ENCODE data around the gene GPR61.

The GPR61 gene

GRCh38 chr1:109493227-109493626 lies 46.4 kb upstream of the GPR61 start:
- POLR2A ChIA-PET, result interaction anchor here (0.6 to 2.9 kb wide), 5 partner anchors 11 to 136 kb away, joined by 3 to 11 read pairs (median 3); no protein-coding TSS in a partner anchor
- Histone ChIP-seq H3K27ac (ENCODE audit: extremely low read depth, low read depth, low read length) (no peak overlapping the region), H3K36me3 (ENCODE audit: control insufficient read depth in 2 of 2, insufficient read depth in 1 of 2, low read length in 2 of 2) (peaks cover 0 to 70% of the 10 kb centered on the region in 2 experiments; a peak in 1 of 3 replicates), H3K9me3 (ENCODE audit: control insufficient read depth, insufficient read depth, low read depth, low read length) (no peaks in the 10 kb centered on the region), H3K4me3 (ENCODE audit: low read depth, low read length) (no peak overlapping the region), H3K4me1 (ENCODE audit: control insufficient read depth, insufficient read depth, low read length) (no peaks in the 10 kb centered on the region)
- CTCF ChIA-PET, result interaction anchor here (0.7 to 36.3 kb wide), 13 partner anchors 10 to 167 kb away, joined by 3 to 1152 read pairs (median 5); partner anchors contain the start of genes AMIGO1, ATXN7L2 and GPR61
- TF ChIP-seq ZNF335 (tag by site-specific recombination; conservative IDR thresholded peaks at IDR 0.05) (no peak), ZNF449 (tag by site-specific recombination; IDR thresholded peaks at IDR 0.05) (no peak), SP3 (tag by site-specific recombination; IDR thresholded peaks at IDR 0.05) (peak; percentile 30), ZNF830 (tag by site-specific recombination; IDR thresholded peaks at IDR 0.05; ENCODE audit: low read depth) (no peak), EGR2 (tag by site-specific recombination; IDR thresholded peaks at IDR 0.05; ENCODE audit: low read depth) (peak; percentile 65), ZNF324 (tag by site-specific recombination; IDR thresholded peaks at IDR 0.05) (no peak), ZFHX2 (tag by site-specific recombination; conservative IDR thresholded peaks at IDR 0.05) (peak; percentile 85), ZNF585B (tag by site-specific recombination; IDR thresholded peaks at IDR 0.05) (no peak), ZNF48 (tag by site-specific recombination; IDR thresholded peaks at IDR 0.05) (no peak), SP2 (tag by site-specific recombination; IDR thresholded peaks at IDR 0.05) (peak; percentile 48), ZNF146 (tag by site-specific recombination; IDR thresholded peaks at IDR 0.05) (no peak)
- TF ChIP-seq, protein P1, sequence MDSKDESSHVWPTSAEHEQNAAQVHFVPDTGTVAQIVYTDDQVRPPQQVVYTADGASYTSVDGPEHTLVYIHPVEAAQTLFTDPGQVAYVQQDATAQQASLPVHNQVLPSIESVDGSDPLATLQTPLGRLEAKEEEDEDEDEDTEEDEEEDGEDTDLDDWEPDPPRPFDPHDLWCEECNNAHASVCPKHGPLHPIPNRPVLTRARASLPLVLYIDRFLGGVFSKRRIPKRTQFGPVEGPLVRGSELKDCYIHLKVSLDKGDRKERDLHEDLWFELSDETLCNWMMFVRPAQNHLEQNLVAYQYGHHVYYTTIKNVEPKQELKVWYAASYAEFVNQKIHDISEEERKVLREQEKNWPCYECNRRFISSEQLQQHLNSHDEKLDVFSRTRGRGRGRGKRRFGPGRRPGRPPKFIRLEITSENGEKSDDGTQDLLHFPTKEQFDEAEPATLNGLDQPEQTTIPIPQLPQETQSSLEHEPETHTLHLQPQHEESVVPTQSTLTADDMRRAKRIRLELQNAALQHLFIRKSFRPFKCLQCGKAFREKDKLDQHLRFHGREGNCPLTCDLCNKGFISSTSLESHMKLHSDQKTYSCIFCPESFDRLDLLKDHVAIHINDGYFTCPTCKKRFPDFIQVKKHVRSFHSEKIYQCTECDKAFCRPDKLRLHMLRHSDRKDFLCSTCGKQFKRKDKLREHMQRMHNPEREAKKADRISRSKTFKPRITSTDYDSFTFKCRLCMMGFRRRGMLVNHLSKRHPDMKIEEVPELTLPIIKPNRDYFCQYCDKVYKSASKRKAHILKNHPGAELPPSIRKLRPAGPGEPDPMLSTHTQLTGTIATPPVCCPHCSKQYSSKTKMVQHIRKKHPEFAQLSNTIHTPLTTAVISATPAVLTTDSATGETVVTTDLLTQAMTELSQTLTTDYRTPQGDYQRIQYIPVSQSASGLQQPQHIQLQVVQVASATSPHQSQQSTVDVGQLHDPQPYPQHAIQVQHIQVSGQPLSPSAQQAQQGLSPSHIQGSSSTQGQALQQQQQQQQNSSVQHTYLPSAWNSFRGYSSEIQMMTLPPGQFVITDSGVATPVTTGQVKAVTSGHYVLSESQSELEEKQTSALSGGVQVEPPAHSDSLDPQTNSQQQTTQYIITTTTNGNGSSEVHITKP (tag by site-specific recombination; IDR thresholded peaks at IDR 0.05), result peak; percentile 67; the same call in 1 of the 2 replicates
- TF ChIP-seq, protein P2, sequence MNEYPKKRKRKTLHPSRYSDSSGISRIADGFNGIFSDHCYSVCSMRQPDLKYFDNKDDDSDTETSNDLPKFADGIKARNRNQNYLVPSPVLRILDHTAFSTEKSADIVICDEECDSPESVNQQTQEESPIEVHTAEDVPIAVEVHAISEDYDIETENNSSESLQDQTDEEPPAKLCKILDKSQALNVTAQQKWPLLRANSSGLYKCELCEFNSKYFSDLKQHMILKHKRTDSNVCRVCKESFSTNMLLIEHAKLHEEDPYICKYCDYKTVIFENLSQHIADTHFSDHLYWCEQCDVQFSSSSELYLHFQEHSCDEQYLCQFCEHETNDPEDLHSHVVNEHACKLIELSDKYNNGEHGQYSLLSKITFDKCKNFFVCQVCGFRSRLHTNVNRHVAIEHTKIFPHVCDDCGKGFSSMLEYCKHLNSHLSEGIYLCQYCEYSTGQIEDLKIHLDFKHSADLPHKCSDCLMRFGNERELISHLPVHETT (tag by site-specific recombination; IDR thresholded peaks at IDR 0.05), result no peak

- ChIA-PET CTCF (interaction anchor here (0.5 to 36.3 kb wide), 22 partner anchors 11 to 560 kb away, joined by 3 to 1152 read pairs (median 4); partner anchors contain the start of genes AMIGO1, ATXN7L2 and GPR61), POLR2A (interaction anchor here (0.6 to 2.9 kb wide), 6 partner anchors 12 to 135 kb away, joined by 3 to 11 read pairs (median 4); partner anchors contain the start of gene GNAI3)
- peaks cover 0 to 63% of the 10 kb centered on the region in 2 experiments; a peak in 1 of 3 replicates for H3K36me3 ChIP-seq (ENCODE audit: control insufficient read depth in 2 of 2, insufficient read depth in 1 of 2, low read length in 2 of 2)
- no peaks in the 10 kb centered on the region for H3K9me3 ChIP-seq (ENCODE audit: control insufficient read depth, insufficient read depth, low read depth, low read length)
- H3K4me3 ChIP-seq (ENCODE audit: low read depth, low read length), result peak within 1 kb of the TSS; percentile 95
- H3K4me1 ChIP-seq (ENCODE audit: control insufficient read depth, insufficient read depth, low read length), result no peaks in the 10 kb centered on the region
- peak within 1 kb of the TSS; percentile 6; the same call in 1 of the 2 replicates for H3K27ac ChIP-seq (ENCODE audit: extremely low read depth, low read depth, low read length)
- peak; percentile 92 for TF ChIP-seq ZBTB26 (tag by site-specific recombination; optimal IDR thresholded peaks at IDR 0.05)
- peak; percentile 80 for TF ChIP-seq SP7 (tag by site-specific recombination; IDR thresholded peaks at IDR 0.05)
- no peak for TF ChIP-seq TRIM28 (IDR thresholded peaks at IDR 0.05; ENCODE audit: borderline replicate concordance, low read length)
- TF ChIP-seq ZNF341 (tag by site-specific recombination; IDR thresholded peaks at IDR 0.05; ENCODE audit: low read depth), result peak; percentile 60
- no peak for TF ChIP-seq ZNF146 (tag by site-specific recombination; IDR thresholded peaks at IDR 0.05)
- peak; percentile 82 for TF ChIP-seq PBX3 (CRISPR knock-in tag; IDR thresholded peaks at IDR 0.05)
- TF ChIP-seq, protein P3, sequence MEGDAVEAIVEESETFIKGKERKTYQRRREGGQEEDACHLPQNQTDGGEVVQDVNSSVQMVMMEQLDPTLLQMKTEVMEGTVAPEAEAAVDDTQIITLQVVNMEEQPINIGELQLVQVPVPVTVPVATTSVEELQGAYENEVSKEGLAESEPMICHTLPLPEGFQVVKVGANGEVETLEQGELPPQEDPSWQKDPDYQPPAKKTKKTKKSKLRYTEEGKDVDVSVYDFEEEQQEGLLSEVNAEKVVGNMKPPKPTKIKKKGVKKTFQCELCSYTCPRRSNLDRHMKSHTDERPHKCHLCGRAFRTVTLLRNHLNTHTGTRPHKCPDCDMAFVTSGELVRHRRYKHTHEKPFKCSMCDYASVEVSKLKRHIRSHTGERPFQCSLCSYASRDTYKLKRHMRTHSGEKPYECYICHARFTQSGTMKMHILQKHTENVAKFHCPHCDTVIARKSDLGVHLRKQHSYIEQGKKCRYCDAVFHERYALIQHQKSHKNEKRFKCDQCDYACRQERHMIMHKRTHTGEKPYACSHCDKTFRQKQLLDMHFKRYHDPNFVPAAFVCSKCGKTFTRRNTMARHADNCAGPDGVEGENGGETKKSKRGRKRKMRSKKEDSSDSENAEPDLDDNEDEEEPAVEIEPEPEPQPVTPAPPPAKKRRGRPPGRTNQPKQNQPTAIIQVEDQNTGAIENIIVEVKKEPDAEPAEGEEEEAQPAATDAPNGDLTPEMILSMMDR (tag by site-specific recombination; IDR thresholded peaks at IDR 0.05), result peak; percentile 97
- 0 out of 2 replicates have a peak, but pooled peaks have one; percentile 11 for TF ChIP-seq ZNF558 (tag by site-specific recombination; IDR thresholded peaks at IDR 0.05)
- 0 out of 2 replicates have a peak, but pooled peaks have one; percentile 46 for TF ChIP-seq ZBTB1 (tag by site-specific recombination; IDR thresholded peaks at IDR 0.05)
- peak; percentile 35 for TF ChIP-seq ZNF76 (tag by site-specific recombination; IDR thresholded peaks at IDR 0.05; ENCODE audit: borderline replicate concordance, low read depth)
These were observed 45.7 kb upstream of the GPR61 start, which contains the start of gene CYB561D1 for GRCh38 chr1:109493805-109494539. Gene CYB561D1 (plus strand): TSS chr1:109494094. CDS start chr1:109494140, 46 bp downstream.
